HG02852 (cell line): ENCODE results near the gene AGFG1.
"Not testable (repeated sequence)": the region's sequence is repeated elsewhere in the genome, so short reads cannot be mapped to it uniquely, and the experiment has no call there.

Experiments used
- ATAC-seq: cut with Tn5 transposase; IDR thresholded peaks from one replicate; pipeline ENCODE4 v1.9.1; 2021; ENCODE audit warnings: mild to moderate bottlenecking, moderate library complexity; ENCODE audit not compliant: unreplicated experiment

AGFG1 gene

GRCh38 chr2:227493524-227493923 lies 21.6 kb downstream of the AGFG1 start:
- no peak for ATAC-seq

GRCh38 chr2:227497158-227497557 lies 25.2 kb downstream of the AGFG1 start:
- no peak for ATAC-seq

GRCh38 chr2:227499627-227500300 lies 27.8 kb downstream of the AGFG1 start:
- ATAC-seq: no peak

- no peak for ATAC-seq
These were observed 28.3 kb downstream of the AGFG1 start for GRCh38 chr2:227500301-227500630.

GRCh38 chr2:227503433-227504406 lies 31.8 kb downstream of the AGFG1 start:
- ATAC-seq: no peak

GRCh38 chr2:227504700-227505099 lies 32.7 kb downstream of the AGFG1 start:
- ATAC-seq: no peak

- ATAC-seq: no peak
These were observed 34.5 kb downstream of the AGFG1 start for GRCh38 chr2:227506456-227506855.

- ATAC-seq: no peak
These were observed 36.0 kb downstream of the AGFG1 start for GRCh38 chr2:227507963-227508362.

- ATAC-seq: no peak
These were observed 37.1 kb downstream of the AGFG1 start for GRCh38 chr2:227509076-227509475.

- ATAC-seq: no peak
These were observed 38.1 kb downstream of the AGFG1 start for GRCh38 chr2:227509824-227510619.

- no peak for ATAC-seq
These were observed 38.6 kb downstream of the AGFG1 start for GRCh38 chr2:227510620-227510958.

GRCh38 chr2:227511239-227511930 lies 39.4 kb downstream of the AGFG1 start:
- ATAC-seq: no peak

GRCh38 chr2:227511955-227512354 lies 40.0 kb downstream of the AGFG1 start:
- no peak for ATAC-seq

- ATAC-seq: no peak
These were observed 41.2 kb downstream of the AGFG1 start for GRCh38 chr2:227513113-227513512.

- no peak for ATAC-seq
These were observed 43.8 kb downstream of the AGFG1 start for GRCh38 chr2:227515742-227516141.

- no peak for ATAC-seq
These were observed 45.8 kb downstream of the AGFG1 start for GRCh38 chr2:227517724-227518123.

GRCh38 chr2:227518278-227518865 lies 46.4 kb downstream of the AGFG1 start:
- not testable (repeated sequence) for ATAC-seq

- ATAC-seq: not testable (repeated sequence)
These were observed 49.2 kb downstream of the AGFG1 start for GRCh38 chr2:227521178-227521577.

- no peak for ATAC-seq
These were observed 52.7 kb downstream of the AGFG1 start for GRCh38 chr2:227524665-227525064.

GRCh38 chr2:227527351-227527750 lies 55.4 kb downstream of the AGFG1 start:
- no peak for ATAC-seq
